Cardiac fibroblast (primary cell): Measurements from ENCODE around the gene SLCO3A1.
A peak's percentile ranks its signal among the peaks of the same experiment; 100 is the strongest.

ENCODE experiments used
- DNase-seq, 2 donors: peaks; one replicate each; pipeline versions ENCODE4 v3.0.0 to v3.0.0-alpha.2; 2010; ENCODE audit warnings: low read depth in 2 of 2
- H3K4me3 ChIP-seq, 2 donors: replicated peaks in 1 of 2; 1 replicate in 1 of 2; 2 replicates in 1 of 2; pipeline ENCODE4 v1.5.1; 2011; ENCODE audit warnings: low read depth in 2 of 2, low read length in 2 of 2, mild to moderate bottlenecking in 2 of 2, moderate library complexity in 1 of 2
- CTCF ChIP-seq: IDR thresholded peaks from one replicate; pipeline ENCODE4 v1.5.1; 2011; ENCODE audit warnings: low read depth, mild to moderate bottlenecking, low read length, inconsistent platforms

The SLCO3A1 gene

DNA sequence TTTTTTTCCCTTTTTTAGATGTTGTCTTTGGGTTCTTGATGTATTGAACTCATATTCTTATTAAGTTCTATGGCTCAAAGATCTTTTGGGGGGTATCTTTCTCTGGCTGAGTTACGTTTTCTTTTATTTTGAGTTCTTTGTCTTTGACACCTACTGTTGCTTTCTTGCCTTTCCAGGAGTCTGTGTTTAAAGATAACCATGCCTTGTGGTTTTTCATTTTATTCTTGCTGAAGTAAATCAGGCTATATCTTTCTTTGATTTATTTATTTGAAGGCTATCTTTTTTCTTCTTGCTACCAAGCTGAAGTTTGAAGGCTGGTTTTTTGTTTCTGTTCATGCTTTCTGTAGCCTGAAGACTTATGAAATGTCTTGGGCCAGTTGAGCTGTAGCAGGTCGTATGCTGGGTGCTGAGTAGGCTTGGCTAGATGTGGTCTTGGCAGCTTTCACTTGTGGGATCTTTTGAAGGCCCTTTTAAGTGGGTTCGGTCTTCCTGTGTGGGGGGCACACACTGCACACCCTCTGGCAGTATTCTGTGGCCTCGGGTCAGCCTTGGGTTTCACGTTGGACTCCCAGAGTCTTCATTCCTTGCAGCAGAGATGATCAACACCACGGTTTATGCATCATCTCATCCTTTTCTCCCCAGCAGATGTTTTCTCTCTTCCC lies 17.5 kb downstream of the SLCO3A1 start:
- no peak for TF ChIP-seq CTCF
- H3K4me3 ChIP-seq: no peak overlapping the region
- DNase-seq: no peak

GRCh38 chr15:91871837-91872236 lies 18.3 kb downstream of the SLCO3A1 start:
- DNase-seq: peak in 1 of 2 donors; percentile 59
- no peak overlapping the region for H3K4me3 ChIP-seq
- no peak for TF ChIP-seq CTCF

DNA sequence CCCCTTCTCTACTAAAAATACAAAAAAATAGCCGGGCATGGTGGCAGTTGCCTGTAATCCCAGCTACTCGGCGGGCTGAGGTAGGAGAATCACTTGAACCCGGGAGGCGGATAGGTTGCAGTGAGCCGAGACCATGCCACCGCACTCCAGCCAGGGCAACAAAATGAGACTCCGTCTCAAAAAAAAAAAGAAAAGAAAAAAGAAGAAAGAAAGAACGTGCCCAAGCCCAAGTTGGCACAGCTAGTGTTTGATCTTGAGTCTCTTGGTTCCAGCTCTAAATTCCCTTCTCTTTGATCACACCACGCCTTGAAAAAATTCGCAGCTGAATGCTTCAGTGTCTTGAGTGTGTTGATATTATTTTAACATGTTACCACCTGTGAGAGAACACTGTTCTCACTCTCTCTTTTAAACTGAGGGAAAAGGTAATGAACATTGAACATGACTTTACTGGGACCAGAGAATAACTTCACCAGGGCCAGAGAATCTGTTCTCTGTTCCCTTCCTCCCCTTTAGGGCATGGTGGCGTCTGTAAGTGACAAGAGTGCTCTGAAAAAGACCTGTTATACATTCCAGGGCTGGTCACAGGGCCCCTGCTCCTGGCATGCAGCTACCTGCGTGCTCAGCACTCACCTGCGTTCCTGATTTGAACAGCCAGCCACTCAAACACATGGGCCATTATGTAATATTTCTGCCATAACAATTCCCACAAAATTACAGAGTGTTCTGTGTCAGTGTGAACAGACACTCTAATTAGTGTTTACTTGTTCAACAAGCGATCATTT lies 19.0 kb downstream of the SLCO3A1 start:
- no peak for TF ChIP-seq CTCF
- DNase-seq: no peak
- no peak overlapping the region for H3K4me3 ChIP-seq

DNA sequence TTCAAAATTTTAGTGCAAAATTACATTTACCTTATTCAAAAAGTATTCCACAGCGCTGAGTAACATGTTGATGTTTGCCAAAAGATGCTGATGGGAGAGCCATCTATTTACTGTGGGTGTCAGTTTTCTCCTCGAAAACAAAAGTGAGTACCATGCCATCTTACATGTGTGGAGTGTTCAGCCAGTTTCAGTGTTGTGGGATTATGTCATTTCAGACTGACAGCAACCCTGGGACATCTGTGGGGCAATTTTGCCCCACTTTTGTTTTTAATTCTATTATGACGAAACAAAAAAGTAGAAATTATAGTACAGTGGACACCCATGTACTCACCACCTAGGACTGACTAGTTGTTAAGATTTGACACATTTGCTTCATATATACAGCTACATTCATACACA lies 19.6 kb downstream of the SLCO3A1 start:
- no peak for TF ChIP-seq CTCF
- H3K4me3 ChIP-seq: no peak overlapping the region
- DNase-seq: no peak

GRCh38 chr15:91874171-91874570 lies 20.7 kb downstream of the SLCO3A1 start:
- no peak for DNase-seq
- TF ChIP-seq CTCF: no peak
- no peak overlapping the region for H3K4me3 ChIP-seq

DNA sequence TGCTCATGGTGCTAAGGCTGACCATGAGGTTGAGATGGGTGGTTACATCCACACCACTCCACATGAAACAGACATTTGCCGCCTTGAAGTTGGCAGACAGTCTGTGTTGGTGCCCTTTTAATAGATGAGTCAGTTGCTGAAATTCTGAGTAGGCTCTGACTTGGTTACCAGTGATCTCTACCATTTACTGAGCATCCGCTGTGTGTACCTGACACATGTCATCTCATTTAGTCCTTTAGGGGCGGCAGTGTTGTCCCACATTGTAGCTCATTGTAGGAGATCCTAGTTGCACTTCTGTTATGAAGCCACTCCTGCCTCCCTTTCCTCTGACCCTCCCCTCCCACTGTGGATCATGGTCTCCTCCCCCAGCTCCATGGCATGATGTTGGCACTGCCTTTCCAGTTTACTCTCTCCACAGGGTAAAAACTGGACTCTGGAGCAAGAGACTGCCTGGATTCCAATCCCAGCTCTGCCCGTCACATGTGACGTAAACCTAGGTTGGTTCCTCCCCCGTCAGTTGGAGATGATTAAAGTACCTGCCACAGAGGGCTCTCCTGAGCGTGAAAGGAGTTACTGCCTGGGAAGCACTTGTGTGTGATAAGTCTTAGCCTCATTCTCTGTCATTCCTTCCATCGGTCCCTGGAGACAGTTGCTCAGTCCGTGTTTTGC lies 21.6 kb downstream of the SLCO3A1 start:
- TF ChIP-seq CTCF: no peak
- no peak for DNase-seq
- no peak overlapping the region for H3K4me3 ChIP-seq
